ENCODE data around the gene TM9SF4.
A peak's percentile ranks its signal among the peaks of the same experiment; 100 is the strongest.
"Not testable (repeated sequence)": the region's sequence is repeated elsewhere in the genome, so short reads cannot be mapped to it uniquely, and the experiment has no call there.

Gene TM9SF4

GRCh38 chr20:32191873-32192272, 82.4 kb downstream of the TM9SF4 start:
- no peak for DNase-seq (ENCODE audit: low read depth)

GRCh38 chr20:32192698-32193097, 83.2 kb downstream of the TM9SF4 start:
- DNase-seq (ENCODE audit: low read depth) = no peak

GRCh38 chr20:32193336-32193735, 83.8 kb downstream of the TM9SF4 start:
- not testable (repeated sequence) for DNase-seq (ENCODE audit: low read depth)

- no peak for DNase-seq (ENCODE audit: low read depth)
Observed at GRCh38 chr20:32193996-32194395, 84.5 kb downstream of the TM9SF4 start.

- no peak for DNase-seq (ENCODE audit: low read depth)
Observed at GRCh38 chr20:32195581-32195980, 86.1 kb downstream of the TM9SF4 start.

GRCh38 chr20:32196613-32197012, 87.1 kb downstream of the TM9SF4 start:
- not testable (repeated sequence) for DNase-seq (ENCODE audit: low read depth)

- DNase-seq (ENCODE audit: low read depth) = not testable (repeated sequence)
Observed at GRCh38 chr20:32197136-32197535, 87.6 kb downstream of the TM9SF4 start.

- DNase-seq (ENCODE audit: low read depth) = no peak
Observed at GRCh38 chr20:32199006-32199405, 89.5 kb downstream of the TM9SF4 start.

GRCh38 chr20:32201296-32201976, 91.9 kb downstream of the TM9SF4 start:
- DNase-seq (ENCODE audit: low read depth) = no peak

GRCh38 chr20:32201977-32202363, 92.5 kb downstream of the TM9SF4 start:
- DNase-seq (ENCODE audit: low read depth) = no peak

GRCh38 chr20:32203356-32204204, 94.1 kb downstream of the TM9SF4 start:
- DNase-seq (ENCODE audit: low read depth) = no peak

GRCh38 chr20:32204205-32205109, 94.9 kb downstream of the TM9SF4 start:
- peak; percentile 26 for DNase-seq (ENCODE audit: low read depth)

- no peak for DNase-seq (ENCODE audit: low read depth)
Observed at GRCh38 chr20:32205110-32205842, 95.8 kb downstream of the TM9SF4 start.

GRCh38 chr20:32205843-32206759, 96.6 kb downstream of the TM9SF4 start:
- DNase-seq (ENCODE audit: low read depth) = no peak

- no peak for DNase-seq (ENCODE audit: low read depth)
Observed at GRCh38 chr20:32206760-32207625, 97.5 kb downstream of the TM9SF4 start.

- peak; percentile 81 for DNase-seq (ENCODE audit: low read depth)
Observed at GRCh38 chr20:32207626-32208498, 98.3 kb downstream of the TM9SF4 start, which contains the start of the genes PLAGL2 and POFUT1. PLAGL2 (minus strand) TSS chr20:32207743; CDS start chr20:32202178, 5,565 bp downstream. POFUT1 (plus strand) TSS chr20:32207880; CDS start chr20:32207942, 62 bp downstream.

GRCh38 chr20:32208499-32209154, 99.1 kb downstream of the TM9SF4 start:
- DNase-seq (ENCODE audit: low read depth) = no peak

All from stimulated activated CD8-positive, alpha-beta memory T cell treated with anti-CD3 and anti-CD28 coated beads, Interleukin-15, amount 100 ng/mL, for 24 hours (primary cell).